ENCODE results near the gene RFC4.
"Not testable (repeated sequence)": the region's sequence is repeated elsewhere in the genome, so short reads cannot be mapped to it uniquely, and the experiment has no call there.

RFC4 gene

DNA sequence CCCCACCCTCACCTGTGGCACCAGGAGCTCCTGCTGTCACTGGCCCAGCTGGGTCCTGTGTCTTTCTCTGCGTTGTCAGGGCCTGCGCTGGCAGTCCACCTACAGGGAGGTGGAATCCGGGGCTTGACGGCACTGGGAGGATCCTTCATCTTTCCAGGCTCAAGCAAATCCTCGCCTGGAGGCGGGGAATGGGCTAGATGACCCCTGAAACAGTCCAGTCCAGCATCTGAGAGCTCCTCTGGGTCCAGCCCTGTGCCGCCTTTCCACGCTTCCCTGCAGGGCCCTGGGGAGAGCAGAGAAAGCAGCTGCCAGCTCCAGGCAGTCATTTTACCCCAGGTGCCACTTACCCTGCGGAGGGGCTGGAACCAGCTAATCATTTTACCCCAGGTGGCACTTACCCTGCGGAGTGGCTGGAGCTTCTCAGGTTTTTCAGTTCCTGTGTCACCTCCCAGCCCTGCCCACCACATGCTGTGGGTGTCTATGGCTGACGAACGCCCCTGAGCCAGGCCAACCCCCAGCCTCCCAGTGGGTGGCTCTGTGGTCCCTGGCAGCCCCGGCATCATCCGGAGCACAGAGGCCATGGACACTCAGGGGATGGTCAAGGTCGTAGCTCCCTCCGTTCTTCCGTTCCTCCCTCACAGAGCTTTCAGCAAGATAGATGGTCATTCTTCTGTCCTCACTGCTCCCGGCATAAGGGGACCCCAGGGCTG is 18.3 kb upstream of the RFC4 start:
- no peak for DNase-seq

DNA sequence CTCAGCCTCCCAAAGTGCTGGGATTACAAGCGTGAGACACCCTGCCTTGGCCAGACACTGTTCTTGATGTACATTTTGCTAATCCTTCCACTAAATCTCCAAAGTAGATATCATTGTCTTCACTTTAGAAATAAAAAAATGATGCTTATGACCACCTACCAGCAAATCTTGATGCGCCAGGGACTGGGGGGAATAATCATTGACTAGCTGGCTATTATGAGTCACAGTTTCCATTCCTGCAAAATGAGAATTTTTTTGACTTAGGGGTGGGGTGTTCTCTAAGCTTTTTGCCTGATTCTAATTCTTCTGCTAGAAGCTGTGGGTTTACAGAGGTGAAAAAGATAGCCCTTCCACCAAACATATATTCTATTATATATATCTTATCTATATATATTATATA is 17.1 kb upstream of the RFC4 start:
- DNase-seq (no peak), ATAC-seq (no peak)

More for the DNA sequence above, 18.3 kb upstream of the RFC4 start:
- no peak for ATAC-seq

DNA sequence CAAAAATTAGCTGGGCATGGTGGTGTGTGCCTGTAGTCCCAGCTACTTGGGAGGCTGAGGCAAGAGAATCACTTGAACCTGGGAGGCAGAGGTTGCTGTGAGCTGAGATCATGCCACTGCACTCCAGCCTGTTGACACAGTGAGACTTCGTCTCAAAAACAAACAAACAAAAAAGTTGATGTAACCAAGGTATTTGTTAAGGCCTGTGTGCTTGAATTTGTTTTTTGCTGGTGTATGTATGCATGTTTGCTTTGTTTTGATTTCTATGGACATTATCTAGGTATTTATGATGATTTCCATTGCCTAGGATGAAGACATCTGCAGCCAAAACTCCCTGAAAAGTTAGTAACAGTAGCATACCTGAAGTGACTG is 16.1 kb upstream of the RFC4 start:
- not testable (repeated sequence) for DNase-seq, ATAC-seq

DNA sequence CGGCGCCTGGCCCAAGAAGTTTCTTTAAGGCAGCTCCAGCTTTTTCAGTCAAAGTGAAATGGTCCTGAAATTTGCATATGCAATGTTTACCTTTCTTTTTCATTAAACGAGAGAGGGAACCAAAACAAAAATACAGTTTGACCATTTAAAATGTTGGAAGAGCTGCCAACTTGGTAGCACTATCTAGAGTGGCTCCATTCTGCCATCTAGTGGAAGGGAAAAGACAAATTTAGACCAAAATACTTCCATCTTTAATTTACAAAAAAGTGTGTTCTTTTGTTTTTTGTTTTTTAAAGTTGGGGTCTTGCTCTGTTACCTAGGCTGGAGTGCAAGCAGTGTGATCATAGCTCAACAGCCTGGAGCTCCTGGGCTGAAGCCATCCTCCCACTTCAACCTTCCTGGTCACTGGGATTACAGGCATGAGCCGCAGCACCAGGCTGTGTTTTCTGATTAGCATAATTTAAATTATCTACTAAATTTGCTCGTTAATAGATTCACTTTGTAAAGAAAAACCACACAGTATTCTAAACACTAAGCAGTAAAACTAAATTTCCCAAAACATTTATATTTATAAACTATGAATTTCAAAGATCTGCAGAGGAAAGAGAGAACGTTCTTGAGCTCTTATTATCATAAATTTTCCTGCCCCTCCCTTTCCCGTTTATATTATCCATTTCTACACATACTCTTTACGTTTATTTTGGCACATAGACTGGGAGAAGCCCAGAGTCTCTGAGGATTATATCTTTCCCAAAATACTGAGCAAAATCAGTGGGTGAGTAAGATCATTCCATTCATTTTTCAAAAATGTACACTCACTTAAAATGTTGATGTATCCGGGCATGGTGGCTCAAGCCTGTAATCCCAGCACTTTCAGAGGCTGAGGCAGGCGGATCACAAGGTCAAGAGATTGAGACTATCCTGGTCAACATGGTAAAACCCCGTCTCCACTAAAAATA is 15.4 kb upstream of the RFC4 start:
- ATAC-seq (no peak), DNase-seq (no peak)

DNA sequence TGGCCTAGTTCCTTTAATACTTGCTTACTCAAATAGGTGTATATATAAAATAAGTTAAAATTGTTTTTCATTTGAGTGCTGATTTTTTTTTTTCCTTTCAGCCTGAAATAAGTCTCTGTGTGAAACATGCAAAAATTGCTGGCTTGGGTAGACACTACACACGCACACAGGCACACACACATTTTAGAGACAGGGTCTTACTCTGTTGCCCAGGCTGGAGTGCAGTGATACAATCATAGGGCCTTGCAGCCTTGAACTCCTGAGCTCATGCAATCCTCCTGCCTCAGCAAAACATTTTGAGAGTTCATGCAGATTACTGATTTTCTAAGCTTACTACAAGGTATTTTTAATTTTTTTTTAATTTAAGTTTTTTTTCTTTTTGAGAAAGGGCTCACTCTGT is 12.7 kb upstream of the RFC4 start:
- DNase-seq = no peak
- no peak for ATAC-seq

DNA sequence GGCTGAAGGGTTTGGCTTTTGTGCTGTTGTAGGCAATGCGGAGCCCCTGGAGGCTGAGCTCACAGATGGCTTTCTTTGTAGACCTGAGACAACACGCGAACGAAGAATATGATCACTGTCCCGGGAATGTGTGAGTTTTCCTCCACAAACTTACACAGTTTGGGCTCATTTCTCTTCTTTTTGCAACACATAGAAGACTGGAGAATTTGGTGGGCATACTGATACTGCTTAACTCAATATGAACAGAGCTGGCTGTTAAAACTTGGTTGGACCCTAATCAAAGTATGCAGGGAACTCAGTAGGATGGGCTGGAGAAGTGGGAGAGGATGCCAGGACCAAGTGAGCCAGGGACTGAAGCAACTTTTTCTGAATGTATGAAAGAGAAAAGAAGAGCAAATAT is 12.2 kb upstream of the RFC4 start:
- DNase-seq = no peak
- ATAC-seq = no peak

DNA sequence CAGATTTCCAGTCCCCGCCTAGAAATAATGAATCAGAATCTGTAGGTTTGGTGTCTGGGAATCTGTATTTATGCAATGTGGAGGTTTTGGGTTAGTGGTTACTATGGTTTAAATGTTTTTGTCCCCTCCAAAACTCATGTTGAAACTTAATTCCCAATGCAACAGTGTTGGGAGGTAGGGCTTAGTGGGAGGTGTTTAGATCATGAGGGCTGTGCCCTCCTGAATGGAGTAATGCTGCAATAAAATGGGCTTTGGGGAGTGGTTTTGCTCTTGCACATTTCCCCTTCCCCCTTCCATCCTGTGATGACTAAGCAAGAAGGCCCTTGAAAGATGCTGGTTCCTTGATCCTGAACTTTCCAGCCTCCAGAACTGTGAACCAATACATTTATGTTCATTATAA is 9.2 kb upstream of the RFC4 start:
- ATAC-seq = no peak
- no peak for DNase-seq

DNA sequence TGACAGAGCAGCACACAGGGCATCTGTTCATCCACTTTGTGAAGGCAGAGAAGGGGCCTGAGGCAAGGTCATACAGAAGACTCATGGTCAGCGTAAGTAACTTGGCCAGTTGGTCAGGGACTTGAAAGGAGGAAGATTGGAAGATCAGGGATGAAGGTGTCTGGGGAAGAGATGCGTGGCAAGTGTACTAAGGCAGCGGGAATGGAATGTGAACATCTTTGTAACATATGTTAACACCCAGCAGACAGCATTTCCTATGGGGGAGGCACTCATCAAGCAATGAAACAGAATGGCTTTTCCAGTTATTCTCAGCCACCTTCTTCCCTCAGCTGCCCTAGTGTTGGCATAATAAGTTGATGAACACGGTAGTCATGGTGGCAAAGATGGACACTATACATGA is 7.8 kb upstream of the RFC4 start:
- DNase-seq (no peak), ATAC-seq (no peak)

DNA sequence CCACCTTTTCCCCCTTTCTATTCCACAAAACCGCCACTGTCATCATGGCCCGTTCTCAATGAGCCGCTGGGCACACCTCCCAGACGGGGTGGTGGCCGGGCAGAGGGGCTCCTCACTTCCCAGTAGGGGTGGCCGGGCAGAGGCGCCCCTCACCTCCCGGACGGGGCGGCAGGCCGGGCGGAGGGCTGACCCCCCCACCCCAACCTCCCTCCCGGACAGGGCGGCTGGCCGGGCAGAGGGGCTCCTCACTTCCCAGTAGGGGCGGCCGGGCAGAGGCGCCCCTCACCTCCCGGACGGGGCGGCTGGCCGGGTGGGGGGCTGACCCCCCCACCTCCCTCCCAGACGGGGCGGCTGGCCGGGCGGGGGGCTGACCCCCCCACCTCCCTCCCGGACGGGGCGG is 5.0 kb upstream of the RFC4 start:
- not testable (repeated sequence) for ATAC-seq, DNase-seq

DNA sequence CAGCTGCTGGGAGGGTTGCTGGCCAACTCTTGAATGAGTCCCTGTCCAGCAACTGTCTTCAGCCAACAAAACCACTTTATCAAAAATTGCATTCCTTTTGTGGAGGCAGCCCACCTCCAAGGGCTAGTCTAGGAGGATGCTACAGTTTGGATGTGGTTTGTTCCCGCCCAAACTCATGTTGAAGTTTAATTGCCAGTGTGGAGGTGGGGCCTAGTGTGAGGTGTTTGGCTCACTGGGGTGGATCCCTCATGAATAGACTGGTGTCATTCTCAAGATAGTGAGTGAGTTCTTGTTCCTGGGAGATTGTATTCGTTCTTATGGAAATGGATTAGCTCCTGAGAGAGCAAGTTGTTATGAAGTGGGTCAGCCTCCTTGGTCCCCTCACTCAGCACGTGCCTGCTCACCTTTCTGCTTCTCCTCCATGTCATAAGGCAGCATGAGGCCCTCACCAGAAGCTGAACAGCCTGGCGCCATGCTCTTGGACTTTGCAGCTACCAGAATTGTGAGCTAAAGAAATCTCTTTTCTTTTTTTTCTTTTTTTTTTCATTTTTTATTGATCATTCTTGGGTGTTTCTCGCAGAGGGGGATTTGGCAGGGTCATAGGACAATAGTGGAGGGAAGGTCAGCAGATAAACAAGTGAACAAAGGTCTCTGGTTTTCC is 4.2 kb upstream of the RFC4 start:
- DNase-seq (no peak), ATAC-seq (no peak)

DNA sequence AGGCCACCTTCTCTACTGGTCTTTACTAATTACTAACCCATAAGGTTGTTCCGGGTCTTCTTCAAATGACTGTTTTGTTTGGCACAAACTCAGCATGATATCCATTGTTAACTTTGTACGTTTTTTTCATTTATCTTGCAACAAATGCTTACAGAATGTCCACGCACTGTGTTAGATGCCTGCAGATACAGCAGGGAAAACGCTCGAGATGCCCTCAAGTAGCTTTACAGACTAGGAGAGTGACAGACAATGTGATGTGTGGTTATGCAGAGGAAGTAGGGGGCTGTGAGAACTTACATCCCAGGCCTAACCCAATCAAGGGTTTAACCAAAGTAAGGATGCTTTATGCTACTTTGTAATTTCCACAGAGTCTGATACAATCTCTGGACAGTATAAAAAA is 949 bp upstream of the RFC4 start:
- ATAC-seq = peak; percentile 29
- no peak for DNase-seq

DNA sequence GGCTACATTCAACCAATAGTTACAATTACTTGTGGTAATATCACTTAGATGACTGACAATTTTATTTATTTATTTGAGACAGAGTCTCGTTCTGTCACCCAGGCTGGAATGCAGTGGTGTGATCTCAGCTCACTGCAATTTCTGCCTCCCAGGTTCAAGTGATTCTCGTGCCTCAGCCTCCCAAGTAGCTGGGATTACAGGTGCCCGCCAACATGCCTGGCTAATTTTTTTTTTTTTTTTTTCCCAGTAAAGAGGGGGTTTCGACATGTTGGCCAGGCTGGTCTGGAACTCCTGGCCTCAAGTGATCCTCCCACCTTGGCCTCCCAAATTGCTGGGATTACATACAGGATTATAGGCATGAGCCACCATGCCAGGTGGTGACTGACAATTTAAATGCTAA is 2.8 kb downstream of the RFC4 start:
- not testable (repeated sequence) for DNase-seq, ATAC-seq

DNA sequence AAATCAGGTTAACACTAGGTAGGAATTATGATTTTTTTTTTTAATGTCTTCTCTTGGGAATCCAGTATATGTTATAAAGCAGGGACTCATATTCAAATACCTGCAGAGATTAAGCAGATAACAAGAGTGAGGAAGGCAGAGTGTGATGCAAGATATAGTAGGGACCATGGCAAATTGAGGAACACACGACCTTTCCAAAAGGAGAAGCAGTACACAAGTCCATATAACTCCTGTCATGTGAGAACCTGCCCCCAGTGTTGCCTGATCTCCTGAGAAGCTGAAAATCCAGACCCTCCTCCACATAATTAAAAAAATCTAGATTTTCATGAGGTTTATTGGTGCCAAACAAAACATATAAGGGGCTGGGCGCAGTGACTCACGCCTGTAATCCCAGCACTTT is 3.6 kb downstream of the RFC4 start:
- ATAC-seq (no peak), DNase-seq (no peak)

DNA sequence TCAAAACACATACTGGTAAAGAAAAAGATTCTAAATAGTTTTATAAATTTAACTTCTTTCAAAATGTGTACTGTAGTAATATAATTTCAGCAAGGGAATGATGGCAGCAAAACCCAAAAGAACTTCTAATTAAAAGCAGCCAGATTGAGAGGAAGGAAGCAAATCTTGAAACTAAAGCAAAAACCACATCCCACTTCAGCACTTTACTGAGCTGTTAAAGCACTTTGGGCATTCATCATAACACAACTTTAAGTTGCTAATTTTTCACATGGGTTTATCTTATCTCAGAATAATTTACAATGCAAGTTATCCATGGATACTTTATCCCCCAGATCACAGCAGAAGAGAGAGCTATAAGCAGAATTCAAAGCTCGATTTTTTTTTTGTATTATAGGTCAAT is 6.0 kb downstream of the RFC4 start:
- ATAC-seq = no peak
- no peak for DNase-seq

DNA sequence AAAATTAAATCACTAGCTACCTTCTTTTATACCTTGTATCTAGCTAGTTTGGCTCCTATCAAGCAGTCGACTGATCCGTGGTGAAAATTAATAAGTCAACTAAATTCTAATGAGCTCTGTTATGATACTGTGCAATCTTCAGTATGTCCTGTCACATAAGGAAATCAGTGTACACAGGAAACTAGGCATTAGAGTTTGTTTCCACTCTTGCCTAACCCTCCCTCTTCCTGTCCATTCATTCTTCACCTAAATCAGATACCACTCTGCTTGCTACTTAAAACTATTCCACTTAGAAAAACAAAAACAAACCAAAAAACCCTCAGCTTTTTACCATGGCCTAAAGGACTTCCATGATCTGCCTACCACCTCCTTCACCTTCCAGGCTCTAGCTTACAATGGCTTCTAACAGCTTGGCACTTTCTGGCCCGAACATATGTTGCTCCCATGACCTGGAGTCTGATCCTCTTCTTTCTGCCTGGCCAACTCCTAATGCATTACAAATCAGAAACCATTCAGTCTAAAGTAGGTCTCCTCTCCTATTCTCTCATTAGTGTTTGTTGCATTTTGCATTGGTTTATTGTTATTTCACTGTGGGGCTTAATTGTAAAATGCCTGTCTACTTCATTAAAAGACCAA is 7.9 kb downstream of the RFC4 start:
- DNase-seq (no peak), ATAC-seq (no peak)

DNA sequence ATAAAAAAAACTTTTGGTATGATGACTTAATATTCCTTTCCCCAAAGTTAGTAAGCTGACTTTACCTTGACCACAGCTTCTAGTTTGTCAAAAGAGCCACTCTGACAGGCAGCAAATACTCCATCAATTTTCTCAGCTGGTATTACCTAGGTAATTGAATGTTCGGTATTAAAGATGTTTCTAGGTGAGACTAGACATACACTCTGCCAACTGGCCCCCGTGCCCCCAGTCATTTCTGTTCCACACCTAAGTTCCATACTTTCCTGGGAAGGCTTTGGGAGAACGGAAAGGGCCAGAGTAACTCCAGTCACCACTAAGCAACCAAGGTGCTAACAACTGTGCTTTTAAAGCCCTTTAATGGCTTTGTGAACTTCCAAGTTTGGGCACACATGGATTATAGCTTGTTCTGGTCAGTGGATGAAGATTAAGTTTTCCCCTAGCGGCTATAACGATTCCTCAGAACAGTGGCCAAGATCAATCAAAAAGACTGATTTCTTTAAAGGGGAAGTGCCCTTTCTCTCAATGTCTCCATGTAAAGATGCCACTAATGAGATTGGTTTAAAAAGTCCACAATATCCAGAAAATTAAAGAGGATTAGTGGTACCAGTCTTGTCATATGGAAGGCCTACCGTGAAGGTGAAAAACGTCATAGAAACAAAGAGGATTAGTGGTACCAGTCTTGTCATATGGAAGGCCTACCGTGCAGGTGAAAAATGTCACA is 15.9 kb downstream of the RFC4 start:
- ATAC-seq = peak; percentile 54
- DNase-seq = peak; percentile 39

DNA sequence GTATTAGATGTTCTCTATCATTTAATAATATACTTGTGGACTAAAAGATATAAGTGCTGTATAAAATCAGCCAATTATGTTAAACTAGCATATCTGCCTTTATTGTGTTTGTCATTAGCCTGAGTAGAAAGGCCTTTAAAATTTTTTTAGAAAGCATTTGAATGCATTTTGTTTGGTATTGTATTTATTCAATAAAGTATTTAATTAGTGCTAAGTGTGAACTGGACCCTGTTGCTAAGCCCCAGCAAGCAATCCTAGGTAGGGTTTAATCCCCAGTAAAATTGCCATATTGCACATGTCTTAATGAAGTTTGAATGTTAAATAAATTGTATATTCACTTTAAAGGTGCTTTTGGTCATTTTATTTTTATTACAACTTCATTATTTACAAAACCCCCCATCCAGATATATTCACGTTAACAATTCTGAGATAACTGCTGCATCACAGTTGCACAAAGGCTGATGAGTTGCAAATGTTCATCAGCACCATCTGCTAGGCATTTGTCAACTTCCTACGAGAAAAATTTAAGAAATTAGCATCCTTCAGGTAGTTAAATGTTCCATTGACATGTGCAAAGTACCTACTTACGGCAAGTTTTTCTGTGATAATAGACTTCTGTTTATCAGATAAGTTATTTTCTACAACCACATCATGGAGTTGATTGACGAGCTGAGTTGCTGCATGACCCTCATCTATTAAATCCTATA is 16.6 kb downstream of the RFC4 start:
- no peak for ATAC-seq
- DNase-seq = no peak

DNA sequence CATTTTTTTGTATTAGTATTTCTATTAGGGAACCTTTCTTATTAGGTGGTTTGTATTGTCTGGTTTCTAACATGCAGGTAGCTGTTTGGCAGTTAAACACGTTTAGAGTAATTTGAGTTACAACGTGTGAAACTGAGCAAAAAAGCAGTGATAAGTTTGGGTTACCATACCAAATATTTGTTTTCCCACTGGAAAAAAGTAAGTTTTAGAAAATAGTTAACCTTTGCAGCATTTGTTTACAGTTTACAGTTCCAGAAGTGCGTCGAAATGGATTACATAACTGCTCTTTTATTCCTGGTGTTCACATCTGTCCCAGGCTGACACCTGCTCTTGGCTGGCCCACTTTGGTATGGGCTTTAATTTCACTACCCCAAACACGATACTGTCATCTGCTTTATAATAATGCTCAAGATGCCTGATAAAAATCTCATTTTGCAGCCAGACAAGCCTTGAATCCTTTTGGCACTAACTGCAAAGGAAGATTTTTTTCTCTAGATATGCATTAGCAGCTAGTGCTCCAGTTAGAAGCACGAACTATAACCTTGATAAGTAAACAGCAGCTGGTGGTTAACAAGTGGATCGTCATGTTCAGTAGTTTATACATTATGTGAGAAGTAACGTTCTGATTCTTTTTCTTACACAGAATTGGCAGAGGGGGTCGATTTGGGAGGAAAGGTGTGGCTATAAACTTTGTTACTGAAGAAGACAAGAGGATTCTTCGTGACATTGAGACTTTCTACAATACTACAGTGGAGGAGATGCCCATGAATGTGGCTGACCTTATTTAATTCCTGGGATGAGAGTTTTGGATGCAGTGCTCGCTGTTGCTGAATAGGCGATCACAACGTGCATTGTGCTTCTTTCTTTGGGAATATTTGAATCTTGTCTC is 17.6 kb downstream of the RFC4 start:
- ATAC-seq (no peak), DNase-seq (no peak)

DNA sequence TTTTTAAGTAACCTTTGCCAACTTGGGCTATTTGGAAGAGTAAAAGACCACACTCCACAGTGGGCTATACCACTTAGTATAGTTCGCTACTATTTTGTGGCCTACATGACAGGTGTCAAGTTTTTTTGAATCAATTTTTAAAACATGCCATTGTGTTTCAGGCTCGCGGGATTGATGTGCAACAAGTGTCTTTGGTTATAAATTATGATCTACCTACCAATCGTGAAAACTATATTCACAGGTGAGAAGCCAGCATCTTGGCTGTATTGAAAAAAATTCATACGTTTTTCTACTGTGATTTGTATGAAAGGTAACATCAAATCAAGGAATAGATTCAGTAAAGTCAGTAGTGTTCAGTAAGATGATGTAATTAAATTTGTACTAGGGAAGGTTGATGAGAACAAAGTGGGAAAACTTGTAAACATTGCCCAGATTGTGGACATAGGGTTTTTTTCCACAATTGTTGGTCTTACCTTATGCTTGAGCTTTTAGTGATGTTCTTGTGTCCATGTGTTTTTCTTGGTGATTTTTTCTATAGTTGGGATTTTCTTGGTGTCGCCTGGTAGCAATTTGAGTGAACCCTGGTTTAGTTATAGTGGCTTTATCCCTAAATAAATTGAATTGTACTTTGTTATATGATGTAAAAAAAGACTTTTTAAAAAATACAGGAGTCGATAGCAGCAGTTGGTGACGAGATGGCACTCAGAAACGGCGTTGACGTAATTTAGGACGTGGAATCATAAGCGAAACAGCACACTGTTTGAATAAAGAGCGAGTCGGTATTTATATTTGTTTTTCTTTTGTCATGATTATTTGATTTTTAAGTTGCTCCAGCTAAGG is 18.4 kb downstream of the RFC4 start:
- no peak for ATAC-seq
- no peak for DNase-seq

Data from stimulated activated naive CD8-positive, alpha-beta T cell treated with anti-CD3 and anti-CD28 coated beads, Interleukin-15, Interleukin-2, amounts not matched to agents 100 U/mL and 50 U/mL, for 24 hours (primary cell).